Measurements from ENCODE around the gene VARS2.
"Not testable (repeated sequence)": the region's sequence is repeated elsewhere in the genome, so short reads cannot be mapped to it uniquely, and the experiment has no call there.

VARS2 gene

DNA sequence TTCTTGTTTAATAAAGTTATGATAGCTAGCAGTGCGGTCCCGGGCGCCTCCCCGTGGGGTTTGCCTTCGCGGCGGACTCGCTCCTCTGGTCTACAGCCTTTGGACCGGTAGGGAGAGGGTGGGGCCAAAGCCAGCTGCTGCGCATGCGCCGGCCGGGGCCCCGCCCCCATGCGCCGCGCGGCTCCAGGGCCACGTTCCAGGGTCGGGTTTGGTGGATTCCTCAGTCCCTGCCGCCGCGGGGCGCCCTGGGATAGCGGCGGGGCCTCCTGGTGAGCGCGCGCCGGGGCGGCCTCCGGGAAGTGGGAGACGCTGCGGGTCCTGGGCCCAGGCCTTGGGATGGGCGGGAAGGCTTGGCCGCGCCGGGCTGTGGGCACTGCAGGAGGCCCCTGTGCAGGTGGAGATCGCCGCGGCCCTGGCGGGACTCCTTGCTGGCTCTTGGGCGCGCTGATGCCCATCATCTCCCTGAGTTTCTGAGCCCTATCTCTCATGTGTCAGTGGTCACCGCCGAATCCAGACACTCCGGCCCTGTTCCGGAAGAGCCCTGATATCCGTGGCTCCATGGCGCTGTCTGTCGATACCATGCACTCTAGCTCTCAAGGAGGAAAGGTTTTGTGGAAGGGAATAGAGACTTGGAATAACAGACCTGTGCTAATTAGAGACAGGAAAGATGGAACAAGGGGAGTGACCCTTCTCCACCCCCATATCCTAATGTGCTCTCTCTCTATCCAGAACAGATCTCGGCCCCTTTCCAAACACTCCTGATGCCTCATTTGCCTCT is at the start of gene VARS2:
Gene VARS2, plus strand, starts transcription at position 163 of the 778 bp plus-strand sequence. Its CDS starts 599 bp downstream, at position 762.
- peak; percentile 98 for DNase-seq (ENCODE audit: low spot score)

DNA sequence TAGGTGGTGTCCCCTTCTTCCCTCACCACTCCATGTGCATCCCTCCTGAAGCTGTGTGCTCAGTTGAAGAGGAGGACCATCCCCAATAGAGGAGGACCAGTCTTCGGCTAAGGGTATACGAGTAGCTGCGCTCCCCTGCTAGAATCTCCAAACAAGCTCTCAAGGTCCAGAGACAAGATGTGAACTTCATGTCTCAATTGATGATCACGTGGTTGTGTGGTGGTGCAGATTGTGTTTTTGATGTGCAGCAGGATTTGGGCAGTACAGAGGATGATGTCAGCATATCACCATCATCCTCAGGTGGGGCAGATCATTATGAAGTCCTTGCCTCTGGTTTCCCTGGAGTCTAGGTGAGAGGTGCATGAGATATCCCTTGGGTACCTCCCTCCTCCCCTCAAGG is 49.7 kb upstream of the VARS2 start:
- no peak for DNase-seq (ENCODE audit: low spot score)

DNA sequence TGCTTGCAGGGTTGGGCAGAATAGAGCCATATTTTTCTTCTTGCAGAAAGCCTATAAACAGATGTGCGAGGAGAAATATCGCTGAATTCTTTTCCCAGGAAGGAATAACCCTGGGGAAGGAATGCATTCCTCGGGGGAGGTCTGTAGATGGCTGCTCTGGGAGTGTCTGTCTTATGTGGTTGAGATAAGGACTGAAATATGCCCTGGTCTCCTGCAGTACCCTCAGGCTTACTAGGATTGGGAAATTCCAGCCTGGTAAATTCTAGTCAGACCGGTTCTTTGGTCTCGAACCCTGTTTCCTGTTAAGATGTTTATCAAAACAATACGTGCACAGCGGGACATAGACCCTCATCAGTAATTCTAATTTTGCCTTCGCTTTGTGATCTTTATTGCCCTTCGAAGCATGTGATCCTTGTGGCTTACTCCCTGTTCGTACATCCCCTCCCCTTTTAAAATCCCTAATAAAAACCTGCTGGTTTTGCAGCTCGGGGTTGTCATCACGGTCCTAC is 44.7 kb upstream of the VARS2 start:
- DNase-seq (ENCODE audit: low spot score) = not testable (repeated sequence)

DNA sequence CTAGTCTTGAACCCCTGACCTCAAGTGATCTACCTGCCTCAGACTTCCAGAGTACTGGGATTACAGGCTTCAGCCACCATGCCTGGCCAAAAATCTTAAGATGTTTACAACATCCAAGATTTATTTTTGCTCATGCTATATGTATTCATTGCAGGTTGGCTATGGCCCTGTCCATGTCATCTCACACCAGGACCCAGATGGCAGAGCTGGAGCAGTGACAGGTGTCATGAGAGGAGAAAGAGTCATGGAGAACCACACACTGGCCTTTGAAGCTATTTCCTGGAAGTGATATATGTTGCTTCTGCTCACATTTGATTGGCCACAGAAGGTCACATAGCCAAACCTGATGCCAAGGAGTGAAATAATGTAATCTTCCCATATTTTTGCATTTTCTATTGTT is 43.5 kb upstream of the VARS2 start:
- DNase-seq (ENCODE audit: low spot score) = no peak

DNA sequence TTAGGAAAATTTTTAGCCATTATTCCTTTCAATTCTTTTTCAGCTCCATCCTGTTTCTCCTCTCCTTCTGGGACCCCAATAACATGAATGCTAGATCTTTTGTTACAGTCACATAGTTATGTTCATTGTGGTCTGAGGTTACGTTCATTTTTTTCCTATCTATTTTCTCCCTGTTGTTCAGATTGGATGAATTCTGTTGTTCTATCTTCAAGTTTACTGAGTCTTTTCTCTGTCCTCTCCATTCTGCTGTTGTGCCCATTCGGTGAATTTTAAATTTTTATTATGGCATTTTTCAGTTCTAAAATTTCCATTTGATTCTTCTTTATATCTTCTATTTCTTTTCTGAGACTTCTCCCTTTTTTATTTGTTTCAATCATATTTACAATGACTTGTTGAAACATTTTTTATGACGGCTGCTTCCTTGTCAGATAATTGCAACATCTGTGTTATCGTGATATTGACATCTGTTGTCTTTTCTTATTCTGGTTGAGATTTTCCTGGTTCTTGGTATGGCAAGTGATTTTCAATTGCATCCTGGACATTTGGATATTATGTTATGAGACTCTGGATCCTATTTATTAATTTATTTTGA is 42.4 kb upstream of the VARS2 start:
- DNase-seq (ENCODE audit: low spot score) = no peak

DNA sequence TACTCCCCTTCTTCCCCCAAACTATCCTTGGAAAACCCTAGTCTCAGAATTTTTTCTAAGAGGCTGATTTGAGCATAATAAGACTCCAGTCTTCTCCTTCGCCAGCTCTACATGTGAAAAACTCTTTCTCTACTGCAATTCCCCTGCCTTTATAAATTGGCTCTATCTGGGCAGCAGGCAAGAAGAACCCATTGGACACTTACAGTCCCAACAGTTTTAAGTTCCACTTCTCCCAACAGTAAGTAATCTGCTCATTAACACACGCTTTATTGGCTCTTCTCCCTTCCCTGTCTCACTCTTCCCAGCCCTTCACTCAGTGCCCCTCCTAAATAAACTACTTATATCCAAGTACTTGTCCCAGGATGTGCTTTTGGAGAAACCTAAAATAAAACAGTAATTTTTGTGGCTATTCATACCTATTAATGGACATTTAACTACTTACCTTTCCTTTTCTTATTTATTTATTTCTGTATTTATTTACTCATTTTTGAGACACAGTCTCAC is 40.8 kb upstream of the VARS2 start:
- no peak for DNase-seq (ENCODE audit: low spot score)

DNA sequence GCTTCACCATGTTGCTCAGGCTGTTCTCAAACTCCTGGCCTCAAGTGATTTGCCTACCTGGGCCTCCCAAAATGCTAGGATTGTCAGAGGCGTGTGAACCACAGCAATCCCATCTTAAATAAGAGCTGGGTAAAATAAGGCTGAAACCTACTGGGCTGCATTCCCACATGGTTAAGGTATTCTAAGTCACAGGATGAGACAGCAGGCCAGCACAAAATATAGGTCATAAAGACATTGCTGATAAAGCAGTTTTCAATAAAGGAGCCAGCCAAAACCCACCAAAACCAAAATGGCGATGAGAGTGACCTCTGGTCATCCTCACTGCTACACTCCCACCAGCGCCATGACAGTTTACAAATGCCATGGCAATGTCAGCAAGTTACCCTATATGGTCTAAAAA is 40.2 kb upstream of the VARS2 start:
- not testable (repeated sequence) for DNase-seq (ENCODE audit: low spot score)

DNA sequence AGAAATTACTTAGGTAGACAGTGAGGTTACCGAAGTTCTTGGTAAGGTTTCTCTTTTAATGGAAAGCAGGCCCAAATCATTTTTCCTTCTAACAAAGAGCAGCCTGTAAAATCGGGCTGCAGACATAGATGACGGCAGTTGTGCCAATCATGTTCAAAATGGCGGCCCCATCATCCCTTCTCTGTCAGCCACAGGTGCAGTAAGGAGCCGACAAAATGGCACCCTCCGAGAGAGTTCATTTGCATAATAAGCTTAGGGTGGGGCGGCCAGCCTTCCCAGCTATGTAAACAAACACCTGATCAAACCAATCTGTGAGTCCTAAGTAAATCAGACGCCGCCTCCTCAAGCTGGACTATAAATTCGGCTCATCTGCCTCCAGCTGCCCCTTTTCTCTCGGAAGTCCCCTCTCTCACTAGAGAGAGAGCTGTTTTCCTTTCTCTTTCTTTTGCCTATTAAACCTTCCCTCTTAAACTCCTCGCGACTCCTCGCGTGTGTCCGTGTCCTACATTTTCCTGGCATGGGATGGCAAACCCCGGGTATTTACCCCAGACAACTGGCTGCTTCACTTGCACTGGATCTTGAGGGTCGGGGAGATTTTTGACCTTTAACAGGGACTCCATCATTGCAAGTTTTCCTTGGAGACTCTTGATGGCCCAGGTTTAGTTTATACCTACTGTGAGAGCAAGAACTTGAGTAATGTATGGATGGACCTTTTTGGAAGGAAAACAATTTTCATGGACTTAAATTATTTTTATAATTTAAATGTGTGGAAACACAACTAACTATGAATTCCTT is 38.6 kb upstream of the VARS2 start:
- no peak for DNase-seq (ENCODE audit: low spot score)

DNA sequence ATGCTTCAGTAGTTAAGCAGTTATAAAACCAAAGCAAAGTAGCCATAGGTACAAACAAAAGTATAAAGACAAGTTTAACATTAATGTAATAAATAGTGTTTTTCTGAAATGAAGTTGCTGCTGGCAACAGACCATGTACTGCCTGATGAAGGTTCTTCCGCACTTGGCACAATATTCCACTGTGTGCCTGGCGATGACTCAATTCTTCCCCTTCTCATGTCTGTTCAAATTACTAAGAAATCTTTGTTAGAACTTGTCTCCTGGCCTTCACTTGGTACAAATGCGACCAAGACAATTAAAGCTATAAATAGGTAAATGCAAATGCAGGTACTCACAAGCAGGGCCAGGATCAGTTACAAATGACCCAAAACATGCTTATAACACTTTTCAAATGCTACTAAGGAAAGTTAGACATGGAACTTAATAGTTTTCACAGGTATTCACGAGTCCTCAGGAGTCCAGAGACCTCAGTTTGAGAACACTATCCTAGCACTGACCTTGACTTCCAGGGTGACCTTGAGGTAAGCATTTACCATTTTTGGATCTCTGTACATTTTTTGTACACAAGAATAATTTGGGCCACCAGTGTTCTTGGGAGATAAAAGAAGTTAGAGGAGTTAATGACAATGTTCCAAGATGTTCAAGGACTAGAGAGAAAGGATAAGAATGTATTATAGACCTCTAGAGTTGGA is 37.9 kb upstream of the VARS2 start:
- no peak for DNase-seq (ENCODE audit: low spot score)

DNA sequence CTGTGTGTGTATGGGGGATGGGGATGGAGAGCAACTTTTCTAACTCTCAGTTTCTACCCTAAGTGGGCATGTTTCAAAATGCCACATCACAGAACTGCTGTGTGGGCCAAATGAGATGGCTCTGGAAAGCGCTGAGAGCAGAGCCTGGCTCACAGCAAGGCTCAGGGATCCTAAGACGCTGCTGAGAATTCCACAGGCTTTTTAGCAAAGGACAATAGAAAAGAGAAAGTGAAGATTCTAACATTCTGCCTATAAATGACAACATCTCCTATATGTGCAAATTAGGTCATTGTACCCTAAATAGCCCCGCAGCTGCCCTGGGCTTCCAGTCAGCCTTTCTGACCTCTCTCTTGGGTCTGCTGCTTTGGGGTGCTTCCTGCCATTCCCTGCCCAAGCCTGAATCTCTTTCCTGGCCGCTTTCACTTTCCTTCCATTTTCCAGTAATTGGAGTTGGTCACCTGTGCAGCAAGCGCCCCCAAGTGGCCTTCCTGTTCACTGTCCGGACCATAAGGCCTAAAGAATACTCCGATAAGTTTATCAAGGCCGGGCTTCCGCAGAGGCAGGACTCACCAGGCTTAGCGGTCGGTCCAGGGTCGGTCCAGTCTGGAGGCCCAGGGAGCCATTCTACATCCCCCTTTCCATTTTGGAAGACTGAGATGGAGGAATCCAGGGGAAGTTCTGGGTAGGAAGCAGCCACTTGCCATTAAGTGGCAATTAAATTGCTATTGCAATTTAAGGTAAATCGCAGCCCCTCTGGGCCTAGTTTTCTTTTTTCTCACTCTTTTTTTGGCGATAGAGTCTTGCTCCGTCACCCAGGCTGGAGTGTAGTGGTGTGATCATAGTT is 36.4 kb upstream of the VARS2 start:
- DNase-seq (ENCODE audit: low spot score) = peak; percentile 73

DNA sequence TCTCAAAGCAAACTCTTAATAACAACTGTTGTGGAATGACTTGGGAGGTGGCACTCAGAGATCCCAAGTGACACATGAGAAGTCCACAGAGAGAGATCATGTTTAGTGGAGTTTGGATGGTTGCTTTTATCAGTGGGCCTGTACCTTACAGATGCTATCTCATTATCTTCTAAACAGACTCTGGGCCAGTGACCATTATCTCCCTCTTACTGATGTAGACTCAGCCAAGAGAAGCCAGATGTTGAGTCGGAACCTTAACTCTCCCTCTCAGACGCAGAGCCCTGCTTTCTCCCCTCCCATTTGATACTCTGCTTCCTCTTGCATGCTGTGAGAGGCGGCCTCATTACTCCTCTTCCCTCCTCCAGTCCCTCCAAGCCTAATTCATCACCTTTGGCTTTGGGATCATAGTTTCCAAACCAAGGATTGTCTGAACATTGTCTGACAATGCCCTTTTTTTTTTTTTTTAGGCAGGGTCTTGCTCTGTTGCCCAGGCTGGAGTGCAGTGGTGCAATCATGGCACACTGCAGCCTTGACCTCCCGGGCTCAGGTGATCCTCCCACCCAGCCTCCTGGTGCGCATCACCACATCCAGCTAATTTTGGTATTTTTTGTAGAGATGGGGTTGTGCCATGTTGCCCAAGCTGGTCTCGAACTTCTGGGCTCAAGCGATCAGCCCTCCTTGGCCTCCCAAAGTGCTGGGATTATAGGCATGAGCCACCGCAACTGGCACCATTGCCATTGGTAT is 34.2 kb upstream of the VARS2 start:
- DNase-seq (ENCODE audit: low spot score) = no peak

DNA sequence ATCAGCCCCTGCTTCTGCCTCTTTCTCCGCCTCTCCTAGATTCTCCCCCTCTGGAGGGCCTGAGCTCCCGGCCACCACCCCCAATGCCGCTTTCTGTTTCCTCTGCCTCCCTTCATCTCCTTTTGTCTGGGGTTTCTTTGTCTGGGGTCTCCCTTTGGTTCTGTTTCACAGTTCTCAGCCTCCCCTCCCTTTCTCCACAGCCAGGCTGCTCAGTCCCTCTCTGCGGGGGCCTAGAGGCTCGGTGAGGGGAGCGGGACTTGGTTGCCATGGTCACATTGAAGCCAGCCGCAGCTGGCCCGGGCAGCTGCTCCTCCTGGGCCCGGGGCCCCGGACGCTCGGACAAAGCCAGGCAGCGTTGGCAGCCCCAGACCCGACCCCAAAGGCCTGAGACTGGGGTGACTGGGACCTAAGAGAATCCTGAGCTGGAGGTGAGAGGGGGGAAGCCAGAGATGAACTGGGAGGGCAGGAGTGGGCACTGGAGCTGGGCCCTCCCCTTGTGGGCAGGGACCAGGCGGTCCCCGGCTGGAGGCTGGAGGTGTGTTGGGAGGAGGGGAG is 33.3 kb upstream of the VARS2 start:
- DNase-seq (ENCODE audit: low spot score) = peak; percentile 69

DNA sequence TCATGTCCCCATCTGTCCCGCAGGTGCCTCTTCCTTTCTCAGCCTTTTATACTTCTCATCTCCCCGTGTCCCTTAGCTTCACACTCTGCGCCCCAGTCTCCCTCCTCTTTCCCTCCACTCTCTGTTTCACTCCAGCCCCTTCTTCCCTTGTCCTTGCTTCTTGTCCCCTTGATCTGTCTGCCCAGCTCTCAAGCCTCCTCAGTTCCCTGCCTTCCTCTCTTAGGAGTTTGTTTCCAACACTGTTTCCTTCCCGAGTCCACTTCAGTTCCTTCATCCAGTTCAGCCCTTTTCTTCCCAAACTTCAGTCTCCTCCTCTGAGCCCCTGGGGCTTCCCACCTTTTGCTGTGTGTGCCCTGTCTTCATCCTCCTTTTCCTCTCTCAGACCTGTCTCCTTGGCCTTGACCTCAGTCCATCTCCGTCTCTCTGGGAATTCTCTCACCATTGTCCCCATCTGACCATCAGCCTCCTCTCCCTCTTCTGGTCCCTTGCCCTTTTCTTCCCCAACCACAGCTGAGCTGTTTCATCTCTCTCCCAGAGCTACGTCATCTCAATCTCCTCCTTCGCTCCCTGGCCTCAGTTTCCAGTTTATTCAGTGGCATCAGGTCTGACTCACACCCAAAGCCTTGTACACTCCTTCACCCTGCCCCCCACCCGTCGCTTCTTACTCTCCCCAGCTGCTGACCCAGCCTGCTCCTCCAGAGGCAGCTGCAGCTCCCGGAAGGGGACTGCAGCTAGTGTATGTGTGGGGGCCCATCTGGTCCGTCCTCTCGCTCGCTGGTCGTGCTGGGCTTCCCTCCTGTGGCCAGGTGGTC is 32.4 kb upstream of the VARS2 start:
- no peak for DNase-seq (ENCODE audit: low spot score)

DNA sequence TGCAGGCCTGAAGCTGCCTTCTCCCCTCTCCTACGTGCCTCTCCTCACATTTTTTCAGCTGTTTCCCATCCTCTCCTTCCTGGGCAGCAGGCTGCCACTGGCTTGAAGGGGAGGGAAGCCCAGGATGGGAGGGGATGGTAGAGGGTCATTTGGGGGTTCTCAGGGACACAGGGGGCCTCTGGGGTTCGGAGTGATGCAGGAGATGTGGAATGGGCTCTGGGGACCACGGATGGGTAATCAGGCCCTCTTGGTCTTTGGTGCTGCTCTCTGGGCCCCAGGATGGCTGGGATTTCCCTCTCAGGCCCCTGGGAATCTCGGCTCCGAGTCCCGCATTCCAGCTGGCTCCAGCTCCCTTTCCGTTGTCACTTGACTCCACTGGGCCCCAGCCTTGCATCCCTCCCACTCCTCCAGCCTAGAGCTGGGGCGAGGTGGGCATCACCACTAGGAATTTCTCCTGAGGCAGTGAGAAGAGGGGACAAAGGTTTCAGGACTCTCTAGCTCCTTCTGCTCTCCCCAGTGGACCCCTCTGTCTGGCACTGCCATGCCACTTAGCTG is 31.8 kb upstream of the VARS2 start:
- no peak for DNase-seq (ENCODE audit: low spot score)

DNA sequence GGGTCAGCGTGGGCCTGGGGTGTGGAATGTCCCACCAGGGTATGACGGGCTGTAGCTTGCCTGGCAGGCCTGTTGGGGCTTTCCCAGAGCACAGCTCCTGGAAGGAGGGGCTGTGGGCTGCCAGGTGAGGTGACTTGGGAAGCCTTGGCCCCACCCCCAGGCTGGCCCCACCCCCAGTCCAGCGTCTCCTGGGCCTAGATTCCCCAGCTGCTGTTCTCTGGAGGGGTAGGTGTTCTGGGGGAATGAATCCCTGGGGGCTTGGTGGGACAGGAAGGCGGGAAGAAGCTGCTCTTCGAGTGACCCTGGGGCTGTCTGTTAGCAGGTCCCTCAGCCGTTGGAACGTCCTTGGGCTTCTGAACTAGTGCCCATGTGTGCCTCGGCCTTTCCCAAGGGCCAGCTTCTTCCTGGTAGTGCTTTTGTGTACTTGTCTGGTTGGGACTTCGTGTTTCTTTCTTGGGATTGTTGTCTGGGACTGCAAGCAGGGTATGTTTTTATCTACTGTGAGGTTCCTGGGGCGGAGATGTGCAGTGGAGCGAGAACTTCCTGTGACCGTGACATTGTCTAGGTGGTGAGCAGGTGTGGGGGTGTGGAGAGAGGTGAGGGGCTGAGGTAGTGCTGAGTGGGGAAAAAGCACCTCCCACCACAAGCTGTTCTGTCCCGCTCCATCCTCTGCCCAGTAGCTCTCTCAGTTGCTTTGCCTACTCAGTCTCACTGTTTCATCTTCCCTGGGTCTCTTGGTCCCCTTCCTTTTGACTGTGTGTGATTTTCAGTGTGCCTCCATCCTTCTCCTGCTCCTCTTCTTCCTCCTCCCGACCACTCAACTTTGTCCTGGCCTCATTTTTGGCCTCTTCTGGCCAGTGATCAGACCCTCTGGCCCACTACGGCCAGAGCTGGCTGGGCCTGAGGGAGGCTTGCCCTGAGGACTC is 31.0 kb upstream of the VARS2 start:
- peak; percentile 77 for DNase-seq (ENCODE audit: low spot score)

DNA sequence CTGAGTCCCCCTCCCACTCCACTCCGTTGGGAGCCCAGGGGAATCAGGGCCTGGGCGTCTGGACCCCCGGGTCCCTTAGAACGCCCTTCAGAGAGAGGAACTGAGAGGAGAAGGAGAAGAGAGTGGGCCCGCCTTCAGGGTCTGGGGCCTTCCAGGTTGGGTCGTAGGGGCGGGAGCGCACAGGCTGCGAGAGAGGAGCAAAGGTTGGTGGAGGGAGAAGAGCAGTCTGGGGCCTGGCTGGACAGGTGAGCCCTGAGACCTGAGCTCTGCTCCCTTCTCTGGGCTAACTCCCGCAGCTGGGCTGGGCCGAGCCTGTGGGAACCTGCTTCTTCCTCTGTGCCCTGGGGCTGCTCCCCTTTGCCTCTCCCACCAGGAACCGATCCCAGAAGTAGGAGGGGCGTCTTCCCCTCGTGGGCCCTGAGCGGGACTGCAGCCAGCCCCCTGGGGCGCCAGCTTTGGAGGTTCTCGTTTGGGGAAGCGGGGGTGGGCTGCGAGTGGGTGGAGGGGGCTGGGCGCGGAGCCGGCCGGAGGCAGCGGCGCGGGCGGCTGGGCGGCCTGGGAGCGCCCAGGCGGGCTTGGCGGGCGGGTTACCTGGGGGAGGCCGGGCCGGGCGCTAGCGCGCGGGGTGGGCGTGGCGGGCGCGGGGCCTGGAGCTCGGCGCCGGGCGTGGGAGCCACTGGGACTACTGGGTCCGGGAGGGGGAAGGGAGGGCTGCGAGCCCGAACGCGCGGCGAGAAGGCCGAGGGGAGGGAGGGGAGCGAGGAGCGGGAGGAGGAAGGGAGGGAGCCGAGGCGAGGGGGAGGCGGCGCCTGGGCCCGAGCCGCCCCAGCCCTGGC is 30.1 kb upstream of the VARS2 start, which contains the start of gene DDR1:
Gene DDR1, plus strand, starts transcription at position 835 of the 836 bp plus-strand sequence. CDS start 4,211 bp downstream, outside the sequence.
- peak; percentile 61 for DNase-seq (ENCODE audit: low spot score)
